Measurements from ENCODE around the gene VEZF1. TPM values are rescaled to one million over a fixed set of nuclear protein-coding genes. Genes with fewer than 3 reads are reported as not detected.

The VEZF1 gene, protein sequence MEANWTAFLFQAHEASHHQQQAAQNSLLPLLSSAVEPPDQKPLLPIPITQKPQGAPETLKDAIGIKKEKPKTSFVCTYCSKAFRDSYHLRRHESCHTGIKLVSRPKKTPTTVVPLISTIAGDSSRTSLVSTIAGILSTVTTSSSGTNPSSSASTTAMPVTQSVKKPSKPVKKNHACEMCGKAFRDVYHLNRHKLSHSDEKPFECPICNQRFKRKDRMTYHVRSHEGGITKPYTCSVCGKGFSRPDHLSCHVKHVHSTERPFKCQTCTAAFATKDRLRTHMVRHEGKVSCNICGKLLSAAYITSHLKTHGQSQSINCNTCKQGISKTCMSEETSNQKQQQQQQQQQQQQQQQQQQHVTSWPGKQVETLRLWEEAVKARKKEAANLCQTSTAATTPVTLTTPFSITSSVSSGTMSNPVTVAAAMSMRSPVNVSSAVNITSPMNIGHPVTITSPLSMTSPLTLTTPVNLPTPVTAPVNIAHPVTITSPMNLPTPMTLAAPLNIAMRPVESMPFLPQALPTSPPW
- total RNA-seq = 10 to 100 TPM; 68.4 to 75.5 TPM

DNA sequence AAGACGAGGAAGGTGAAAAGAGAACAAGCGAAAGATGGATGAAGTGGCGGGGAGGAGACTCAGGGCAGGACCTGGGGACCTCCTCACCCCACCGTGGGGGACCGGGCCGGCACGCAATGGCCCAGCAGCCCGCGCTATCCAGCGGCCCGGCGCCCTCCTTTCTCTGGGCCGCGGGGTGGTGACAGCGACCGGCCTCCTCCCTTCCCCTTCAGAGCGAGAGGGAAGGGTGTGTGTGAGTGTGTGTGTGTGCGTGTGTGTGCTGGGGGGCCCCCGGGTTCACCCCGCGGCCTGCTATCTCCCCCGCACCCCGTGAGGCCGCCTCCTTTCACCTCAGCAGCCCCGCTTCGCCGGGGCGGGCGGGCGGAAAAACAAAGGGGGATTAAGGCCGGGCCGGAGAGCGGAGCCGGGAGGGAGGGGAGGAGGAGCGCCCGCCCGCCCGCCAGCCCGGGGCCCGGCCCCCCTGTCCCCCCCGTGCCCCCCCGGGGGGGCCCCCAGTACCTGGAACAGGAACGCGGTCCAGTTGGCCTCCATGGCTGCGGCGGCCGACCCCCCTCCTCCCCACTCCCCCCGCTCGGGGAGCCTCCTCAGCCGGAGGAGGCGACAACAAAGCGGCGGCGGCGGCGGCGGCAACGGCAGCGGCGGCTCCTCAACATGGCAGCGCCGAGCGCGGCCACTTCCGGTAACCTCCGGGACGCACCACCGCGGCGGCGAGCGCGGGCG is at the start of gene VEZF1:
Gene VEZF1 (minus strand): TSS at position 674 of the 720 bp plus-strand sequence. CDS start 143 bp downstream, at position 531.
- ATAC-seq (ENCODE audit: insufficient number of reproducible peaks, low FRiP score, low read depth) = peak; percentile 54
- Histone ChIP-seq H3K9me3 (no peaks in the 10 kb centered on the region), H3K36me3 (no peaks in the 10 kb centered on the region), H3K27me3 (replicated peaks; ENCODE audit: insufficient read depth) (no peaks in the 10 kb centered on the region), H3K4me3 (peak within 1 kb of the TSS; percentile 85), H3K4me1 (ENCODE audit: control insufficient read depth in 1 of 2, low read depth in 2 of 2) (peaks cover 32 to 47% of the 10 kb centered on the region in 2 donors), H3K27ac (peak within 1 kb of the TSS; percentile 93 to 94)
- no peak for DNase-seq (ENCODE audit: low spot score)
- TF ChIP-seq, protein P1, sequence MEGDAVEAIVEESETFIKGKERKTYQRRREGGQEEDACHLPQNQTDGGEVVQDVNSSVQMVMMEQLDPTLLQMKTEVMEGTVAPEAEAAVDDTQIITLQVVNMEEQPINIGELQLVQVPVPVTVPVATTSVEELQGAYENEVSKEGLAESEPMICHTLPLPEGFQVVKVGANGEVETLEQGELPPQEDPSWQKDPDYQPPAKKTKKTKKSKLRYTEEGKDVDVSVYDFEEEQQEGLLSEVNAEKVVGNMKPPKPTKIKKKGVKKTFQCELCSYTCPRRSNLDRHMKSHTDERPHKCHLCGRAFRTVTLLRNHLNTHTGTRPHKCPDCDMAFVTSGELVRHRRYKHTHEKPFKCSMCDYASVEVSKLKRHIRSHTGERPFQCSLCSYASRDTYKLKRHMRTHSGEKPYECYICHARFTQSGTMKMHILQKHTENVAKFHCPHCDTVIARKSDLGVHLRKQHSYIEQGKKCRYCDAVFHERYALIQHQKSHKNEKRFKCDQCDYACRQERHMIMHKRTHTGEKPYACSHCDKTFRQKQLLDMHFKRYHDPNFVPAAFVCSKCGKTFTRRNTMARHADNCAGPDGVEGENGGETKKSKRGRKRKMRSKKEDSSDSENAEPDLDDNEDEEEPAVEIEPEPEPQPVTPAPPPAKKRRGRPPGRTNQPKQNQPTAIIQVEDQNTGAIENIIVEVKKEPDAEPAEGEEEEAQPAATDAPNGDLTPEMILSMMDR (IDR thresholded peaks at IDR 0.05) = no peak

DNA sequence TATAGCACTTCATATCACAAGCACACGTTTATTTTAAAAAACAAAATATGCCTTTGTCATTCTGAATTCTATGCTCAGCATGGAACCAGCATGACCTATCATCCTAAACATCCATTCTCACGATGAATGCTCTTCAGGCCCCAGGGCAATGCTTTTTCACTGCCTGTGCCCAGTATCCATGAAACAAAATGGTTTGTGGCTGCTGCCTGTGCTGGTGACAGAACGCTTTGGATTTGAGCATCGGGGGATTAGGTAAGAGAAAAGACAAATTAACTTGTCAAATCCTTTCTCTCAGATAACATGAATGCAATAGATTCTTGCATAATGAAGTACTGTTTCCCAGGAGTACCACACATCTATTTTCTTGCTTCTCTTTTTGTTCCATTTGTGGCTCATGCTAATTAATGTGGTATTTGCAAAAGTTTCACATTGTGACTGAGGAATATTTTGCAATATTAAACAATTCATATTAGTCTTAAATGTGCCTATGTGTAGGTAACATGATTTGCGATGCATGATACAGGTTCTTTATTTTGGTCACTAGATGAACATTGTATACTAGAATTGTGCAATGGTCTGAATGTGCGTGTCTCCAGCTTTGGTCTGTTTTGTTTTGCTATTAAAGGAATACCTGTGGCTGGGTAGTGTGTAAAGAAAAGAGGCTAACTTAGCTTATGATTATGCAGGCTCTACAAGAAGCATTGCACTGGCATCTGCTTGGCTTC is 44.8 kb upstream of the VEZF1 start:
- H3K4me1 ChIP-seq (ENCODE audit: control insufficient read depth in 1 of 2, low read depth in 2 of 2) = no peaks in the 10 kb centered on the region
- no peak for DNase-seq (ENCODE audit: low spot score)
- no peaks in the 10 kb centered on the region for H3K9me3 ChIP-seq
- no peaks in the 10 kb centered on the region for H3K27me3 ChIP-seq (replicated peaks; ENCODE audit: insufficient read depth)
- TF ChIP-seq, protein P1 (IDR thresholded peaks at IDR 0.05) = no peak
- no peaks in the 10 kb centered on the region for H3K36me3 ChIP-seq
- no peak overlapping the region for H3K4me3 ChIP-seq
- no peak for ATAC-seq (ENCODE audit: insufficient number of reproducible peaks, low FRiP score, low read depth)
- H3K27ac ChIP-seq = no peak overlapping the region

DNA sequence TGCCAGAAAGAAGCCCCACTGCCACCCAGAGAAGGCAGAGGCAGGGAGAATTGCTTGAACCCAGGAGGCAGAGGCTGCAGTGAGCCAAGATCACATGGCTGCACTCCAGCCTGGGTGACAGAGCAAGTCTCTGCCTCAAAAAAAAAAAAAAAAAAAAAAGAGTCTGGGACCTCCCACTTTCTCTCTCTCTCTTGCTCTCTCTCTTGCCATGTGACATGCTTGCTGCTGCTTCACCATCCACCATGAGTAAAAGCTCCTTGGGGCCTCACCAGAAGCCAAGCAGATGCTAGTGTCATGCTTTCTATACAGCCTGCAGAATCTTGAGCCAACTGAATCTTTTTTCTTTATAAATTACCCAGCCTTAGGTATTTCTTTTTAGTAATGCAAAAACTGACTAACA is 40.5 kb upstream of the VEZF1 start:
- no peaks in the 10 kb centered on the region for H3K27me3 ChIP-seq (replicated peaks; ENCODE audit: insufficient read depth)
- H3K27ac ChIP-seq = no peak overlapping the region
- DNase-seq (ENCODE audit: low spot score) (no peak), ATAC-seq (ENCODE audit: insufficient number of reproducible peaks, low FRiP score, low read depth) (no peak)
- no peaks in the 10 kb centered on the region for H3K4me1 ChIP-seq (ENCODE audit: control insufficient read depth in 1 of 2, low read depth in 2 of 2)
- TF ChIP-seq, protein P1 (IDR thresholded peaks at IDR 0.05) = no peak
- no peak overlapping the region for H3K4me3 ChIP-seq
- H3K9me3 ChIP-seq = no peaks in the 10 kb centered on the region
- no peaks in the 10 kb centered on the region for H3K36me3 ChIP-seq

DNA sequence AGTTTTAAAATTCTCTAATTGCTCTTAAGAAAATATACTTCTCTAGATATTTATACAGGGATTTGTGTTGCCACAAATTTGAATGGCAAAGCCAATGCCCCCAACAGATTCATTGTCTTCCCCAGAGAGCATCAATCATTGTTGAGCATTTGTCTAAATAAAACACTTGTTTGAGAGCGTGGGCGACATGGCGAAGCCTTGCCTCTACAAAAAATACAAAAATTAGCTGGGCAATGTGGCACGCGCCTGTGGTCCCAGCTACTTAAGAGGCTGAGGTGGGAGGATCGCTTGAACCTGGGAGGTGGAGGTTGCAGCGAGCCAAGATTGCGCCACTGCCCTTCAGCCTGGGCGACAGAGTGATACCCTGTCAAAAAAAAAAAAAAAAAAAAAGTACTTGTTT is 32.3 kb upstream of the VEZF1 start:
- Histone ChIP-seq H3K27me3 (replicated peaks; ENCODE audit: insufficient read depth) (no peaks in the 10 kb centered on the region), H3K9me3 (no peaks in the 10 kb centered on the region), H3K4me1 (ENCODE audit: control insufficient read depth in 1 of 2, low read depth in 2 of 2) (no peaks in the 10 kb centered on the region), H3K27ac (no peak overlapping the region), H3K4me3 (no peak overlapping the region), H3K36me3 (no peaks in the 10 kb centered on the region)
- no peak for DNase-seq (ENCODE audit: low spot score)
- TF ChIP-seq, protein P1 (IDR thresholded peaks at IDR 0.05) = no peak
- ATAC-seq (ENCODE audit: insufficient number of reproducible peaks, low FRiP score, low read depth) = no peak

Measured in thoracic aorta (tissue), 2 donors.